ENCODE results near the gene EMP2.

Gene EMP2

GRCh38 chr16:10551881-10552280 is 28.5 kb downstream of the EMP2 start:
- TF ChIP-seq CTCF (conservative IDR thresholded peaks at IDR 0.05; ENCODE audit: low read length), result no peak
- H3K4me3 ChIP-seq (ENCODE audit: low read length), result no peak overlapping the region

GRCh38 chr16:10548404-10548803 is 32.0 kb downstream of the EMP2 start:
- no peak overlapping the region for H3K4me3 ChIP-seq (ENCODE audit: low read length)
- DNase-seq (ENCODE audit: low read depth), result no peak
- TF ChIP-seq CTCF (conservative IDR thresholded peaks at IDR 0.05; ENCODE audit: low read length), result no peak

More at GRCh38 chr16:10551881-10552280, 28.5 kb downstream of the EMP2 start:
- no peak for DNase-seq (ENCODE audit: low read depth)

- no peak for DNase-seq (ENCODE audit: low read depth)
- no peak overlapping the region for H3K4me3 ChIP-seq (ENCODE audit: low read length)
- no peak for TF ChIP-seq CTCF (conservative IDR thresholded peaks at IDR 0.05; ENCODE audit: low read length)
Measured at GRCh38 chr16:10547708-10548107, 32.7 kb downstream of the EMP2 start.

GRCh38 chr16:10543231-10543977 is 37.0 kb downstream of the EMP2 start:
- H3K4me3 ChIP-seq (ENCODE audit: low read length), result no peak overlapping the region
- no peak for DNase-seq (ENCODE audit: low read depth)
- TF ChIP-seq CTCF (conservative IDR thresholded peaks at IDR 0.05; ENCODE audit: low read length), result no peak

GRCh38 chr16:10541366-10541765 is 39.0 kb downstream of the EMP2 start:
- H3K4me3 ChIP-seq (ENCODE audit: low read length), result no peak overlapping the region
- TF ChIP-seq CTCF (conservative IDR thresholded peaks at IDR 0.05; ENCODE audit: low read length), result no peak
- DNase-seq (ENCODE audit: low read depth), result no peak

- no peak overlapping the region for H3K4me3 ChIP-seq (ENCODE audit: low read length)
- DNase-seq (ENCODE audit: low read depth), result no peak
Measured at GRCh38 chr16:10539793-10540192, 40.6 kb downstream of the EMP2 start.

More at GRCh38 chr16:10539793-10540192, 40.6 kb downstream of the EMP2 start:
- no peak for TF ChIP-seq CTCF (conservative IDR thresholded peaks at IDR 0.05; ENCODE audit: low read length)
